GM23338 (cell line): Measurements from ENCODE around the gene CTBP2.

Experiments
- CTCF ChIP-seq, 2 experiments: fragments of 200-600 bp in 1 of 2; sonication (generic) in 1 of 2; conservative IDR thresholded peaks; 2 replicates each; pipeline versions ENCODE4 v1.5.1 to v1.6.1; 2016 to 2017; ENCODE audit warnings: antibody characterized with exemption in 2 of 2, low read depth in 2 of 2, mild to moderate bottlenecking in 2 of 2, moderate library complexity in 1 of 2
- EZH2 ChIP-seq: fragments of 200-600 bp; sonication (generic); IDR thresholded peaks from one replicate; pipeline ENCODE4 v1.8.0; 2017; ENCODE audit warnings: antibody characterized with exemption, mild to moderate bottlenecking, low read depth; ENCODE audit not compliant: unreplicated experiment
- JUNB ChIP-seq: IDR thresholded peaks from one replicate; pipeline ENCODE4 v1.6.1; 2016; ENCODE audit warnings: antibody characterized with exemption; ENCODE audit not compliant: unreplicated experiment
- POLR2AphosphoS5 ChIP-seq: IDR thresholded peaks from 2 replicates; pipeline ENCODE4 v1.6.1; 2016; ENCODE audit warnings: antibody characterized with exemption, low read depth

GRCh38 chr10:125112697-125113494 lies 47.5 kb downstream of the CTBP2 start:
- no peak for TF ChIP-seq CTCF (conservative IDR thresholded peaks at IDR 0.05; ENCODE audit: low read depth in 2 of 2)
- TF ChIP-seq EZH2 = no peak
- TF ChIP-seq POLR2AphosphoS5 = no peak
- no peak for TF ChIP-seq JUNB
